GM10847 (cell line): Measurements from ENCODE around the gene ITPR3.

Experiments
- POLR2A ChIP-seq: IDR thresholded peaks from 2 replicates; pipeline ENCODE4 v1.6.1; 2011; ENCODE audit not compliant: insufficient read length; ENCODE audit errors: extremely low read depth

Gene ITPR3

DNA sequence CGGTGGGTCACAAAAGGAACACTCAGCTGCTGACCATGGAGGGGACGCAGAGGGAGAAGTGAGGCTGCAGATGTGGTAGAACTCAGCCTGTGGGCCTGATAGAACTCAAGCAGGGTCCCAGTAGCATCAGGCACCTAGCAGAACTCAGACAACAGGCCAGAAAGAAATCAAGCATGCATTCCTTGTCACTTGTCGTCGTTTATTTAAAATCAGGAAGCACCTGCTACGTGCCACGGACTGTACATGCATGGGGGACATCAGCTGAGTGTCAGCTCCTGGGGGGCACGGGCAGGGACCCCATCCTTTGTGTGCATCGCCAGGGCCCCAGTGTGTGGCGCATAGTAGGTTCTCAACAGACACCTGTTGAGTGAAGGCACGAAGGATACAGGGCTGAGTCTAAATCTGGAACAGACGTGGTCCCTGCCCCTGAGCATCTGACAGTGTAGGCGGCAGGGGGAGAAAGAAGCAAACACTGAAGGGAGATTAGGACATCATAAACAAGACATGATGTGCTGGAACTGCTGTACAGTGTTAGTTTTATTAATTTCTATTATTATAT is 57.9 kb downstream of the ITPR3 start:
- no peak for TF ChIP-seq POLR2A

DNA sequence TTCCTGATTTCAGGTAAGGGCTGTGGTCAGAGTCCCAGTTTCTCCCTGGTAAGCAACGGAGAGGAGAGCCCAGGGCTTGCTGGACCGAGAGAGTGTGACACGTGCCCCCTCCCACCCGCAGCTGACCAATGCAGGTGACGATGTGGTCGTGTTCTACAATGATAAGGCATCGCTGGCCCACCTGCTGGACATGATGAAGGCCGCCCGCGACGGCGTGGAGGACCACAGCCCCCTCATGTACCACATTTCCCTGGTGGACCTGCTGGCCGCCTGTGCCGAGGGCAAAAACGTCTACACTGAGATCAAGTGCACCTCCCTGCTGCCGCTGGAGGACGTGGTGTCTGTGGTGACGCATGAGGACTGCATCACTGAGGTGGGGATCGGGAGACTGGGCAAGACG is 58.6 kb downstream of the ITPR3 start:
- TF ChIP-seq POLR2A: no peak

DNA sequence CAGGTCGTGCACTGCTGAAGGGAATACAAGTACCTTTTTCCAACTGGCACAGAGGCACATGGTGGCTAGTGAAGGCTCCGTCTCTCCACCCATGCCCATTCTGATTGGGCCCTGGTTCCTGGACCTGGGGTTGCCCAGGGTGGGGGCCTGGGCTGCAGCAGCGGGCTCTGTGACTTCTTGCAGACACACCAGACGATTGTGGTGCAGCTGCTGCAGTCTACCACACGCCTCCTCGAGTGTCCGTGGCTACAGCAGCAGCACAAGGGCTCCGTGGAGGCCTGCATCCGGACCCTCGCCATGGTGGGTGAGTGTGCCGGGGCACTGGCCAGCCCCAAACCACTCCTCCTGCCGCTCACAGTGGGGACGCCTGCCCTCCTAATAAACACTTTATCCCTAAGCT is 61.2 kb downstream of the ITPR3 start:
- no peak for TF ChIP-seq POLR2A

DNA sequence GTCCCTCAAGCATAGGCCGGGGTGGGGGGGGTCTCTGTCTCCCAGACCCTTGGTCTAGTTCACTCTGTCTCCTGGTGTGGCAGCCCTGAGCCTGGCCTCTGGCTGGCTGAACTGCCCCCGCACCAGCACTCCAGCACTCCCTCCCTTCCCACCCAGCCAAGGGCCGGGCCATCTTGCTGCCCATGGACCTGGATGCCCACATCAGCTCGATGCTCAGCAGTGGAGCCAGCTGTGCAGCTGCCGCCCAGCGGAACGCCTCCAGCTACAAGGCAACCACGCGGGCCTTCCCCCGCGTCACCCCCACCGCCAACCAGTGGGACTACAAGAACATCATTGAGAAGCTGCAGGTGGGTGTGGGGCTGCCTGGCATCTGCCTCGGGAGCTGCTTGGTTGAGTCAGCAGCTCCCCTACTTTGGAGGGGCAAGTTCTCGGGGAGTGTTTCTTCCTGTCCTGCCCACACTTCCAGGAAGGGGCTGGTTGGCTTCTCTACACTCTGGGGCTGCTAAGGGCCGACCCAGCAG is 62.0 kb downstream of the ITPR3 start:
- no peak for TF ChIP-seq POLR2A

DNA sequence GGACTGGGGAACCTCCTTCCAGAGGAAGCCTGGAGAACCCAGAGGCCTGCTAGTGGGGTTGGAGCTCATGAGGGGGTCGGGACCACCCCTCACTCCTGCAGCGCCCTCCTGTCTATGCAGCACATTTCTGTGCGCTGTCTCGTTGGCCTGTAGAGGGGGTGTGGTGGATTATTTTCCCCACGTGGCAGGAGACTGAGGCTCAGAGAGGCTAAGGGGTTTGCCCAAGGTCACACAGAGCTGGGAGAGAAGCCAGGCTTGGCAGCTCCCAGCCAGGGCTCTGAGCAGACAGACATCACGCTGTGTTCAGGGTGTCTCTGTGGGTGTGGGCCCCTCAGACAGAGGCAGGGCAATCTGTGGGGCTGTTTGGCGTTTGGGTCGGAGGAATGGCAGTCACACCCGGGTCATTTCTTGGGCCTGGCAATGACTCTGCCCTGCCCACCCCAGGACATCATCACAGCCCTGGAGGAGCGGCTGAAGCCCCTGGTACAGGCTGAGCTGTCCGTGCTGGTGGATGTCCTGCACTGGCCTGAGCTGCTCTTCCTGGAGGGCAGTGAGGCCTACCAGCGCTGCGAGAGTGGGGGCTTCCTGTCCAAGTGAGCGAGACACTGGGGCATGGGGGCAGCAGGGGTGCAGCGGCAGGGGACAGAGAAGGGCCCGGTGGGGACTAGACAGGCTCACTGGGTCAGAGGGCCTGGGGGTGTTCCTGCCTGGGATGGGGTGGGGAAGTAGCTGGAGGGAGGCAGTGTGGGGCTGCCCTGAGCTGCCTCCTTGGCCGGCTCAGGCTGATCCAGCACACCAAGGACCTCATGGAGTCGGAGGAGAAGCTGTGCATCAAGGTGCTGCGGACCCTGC is 62.7 kb downstream of the ITPR3 start:
- TF ChIP-seq POLR2A: no peak

DNA sequence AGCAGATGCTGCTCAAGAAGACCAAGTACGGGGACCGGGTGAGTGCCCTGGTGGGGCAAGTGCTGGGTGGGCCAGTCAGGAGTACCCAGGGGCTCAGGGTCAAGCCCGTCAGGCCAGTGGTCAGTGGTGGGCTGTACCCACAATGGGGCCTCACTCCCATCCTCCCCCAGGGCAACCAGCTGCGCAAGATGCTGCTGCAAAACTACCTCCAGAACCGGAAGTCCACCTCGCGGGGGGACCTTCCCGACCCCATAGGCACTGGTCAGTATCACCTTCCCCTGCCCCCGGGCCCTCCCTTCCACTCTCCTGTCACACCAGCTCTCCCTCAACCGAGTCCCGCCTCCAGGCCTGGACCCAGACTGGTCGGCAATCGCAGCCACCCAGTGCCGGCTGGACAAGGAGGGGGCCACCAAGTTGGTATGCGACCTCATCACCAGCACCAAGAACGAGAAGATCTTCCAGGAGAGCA is 63.3 kb downstream of the ITPR3 start:
- no peak for TF ChIP-seq POLR2A

DNA sequence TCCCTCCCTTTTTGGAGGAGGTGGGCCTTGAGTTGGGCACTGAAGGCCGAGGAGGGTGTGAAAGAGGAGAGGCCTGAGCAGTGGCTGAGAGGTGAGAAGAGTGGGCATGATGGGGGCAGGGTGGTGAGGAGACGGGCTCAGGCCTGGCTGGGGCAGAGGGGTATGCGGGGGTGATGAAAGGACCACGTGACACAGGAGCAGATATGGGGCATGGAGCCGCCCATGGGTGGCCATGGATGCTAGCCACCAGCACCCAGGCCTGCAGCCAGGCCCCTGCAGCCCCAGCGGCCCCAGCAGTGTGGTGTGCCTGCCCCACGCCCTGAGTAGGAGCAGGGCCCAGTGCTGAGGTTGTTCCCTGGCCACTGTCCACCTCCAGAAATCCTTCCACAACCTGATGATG is 63.9 kb downstream of the ITPR3 start:
- no peak for TF ChIP-seq POLR2A

DNA sequence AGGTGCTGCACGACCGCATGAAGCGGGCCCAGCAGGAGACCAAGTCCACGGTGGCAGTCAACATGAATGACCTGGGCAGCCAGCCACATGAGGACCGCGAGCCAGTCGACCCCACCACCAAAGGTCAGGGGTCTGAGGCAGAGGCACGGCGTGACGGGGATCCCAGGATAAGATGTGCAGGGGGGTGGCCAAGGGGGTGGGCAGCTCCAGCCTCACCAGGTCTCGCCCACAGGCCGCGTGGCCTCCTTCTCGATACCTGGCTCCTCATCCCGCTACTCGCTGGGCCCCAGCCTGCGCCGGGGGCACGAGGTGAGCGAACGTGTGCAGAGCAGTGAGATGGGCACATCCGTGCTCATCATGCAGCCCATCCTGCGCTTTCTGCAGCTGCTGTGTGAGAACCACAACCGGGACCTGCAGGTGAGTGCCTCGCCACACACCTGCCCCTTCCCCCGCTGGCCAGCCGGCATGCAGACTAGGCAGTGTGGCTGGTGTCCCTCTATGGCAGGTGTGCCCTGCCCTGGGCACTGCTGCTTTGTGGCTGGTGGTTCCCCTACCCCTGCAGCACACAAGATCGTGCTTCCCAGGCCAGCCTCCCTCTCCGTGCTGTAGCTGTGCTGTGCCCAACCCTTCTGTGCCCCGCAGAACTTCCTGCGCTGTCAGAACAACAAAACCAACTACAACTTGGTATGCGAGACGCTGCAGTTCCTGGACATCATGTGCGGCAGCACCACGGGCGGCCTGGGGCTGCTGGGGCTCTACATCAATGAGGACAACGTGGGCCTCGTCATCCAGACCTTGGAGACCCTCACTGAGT is 64.5 kb downstream of the ITPR3 start:
- TF ChIP-seq POLR2A: no peak

DNA sequence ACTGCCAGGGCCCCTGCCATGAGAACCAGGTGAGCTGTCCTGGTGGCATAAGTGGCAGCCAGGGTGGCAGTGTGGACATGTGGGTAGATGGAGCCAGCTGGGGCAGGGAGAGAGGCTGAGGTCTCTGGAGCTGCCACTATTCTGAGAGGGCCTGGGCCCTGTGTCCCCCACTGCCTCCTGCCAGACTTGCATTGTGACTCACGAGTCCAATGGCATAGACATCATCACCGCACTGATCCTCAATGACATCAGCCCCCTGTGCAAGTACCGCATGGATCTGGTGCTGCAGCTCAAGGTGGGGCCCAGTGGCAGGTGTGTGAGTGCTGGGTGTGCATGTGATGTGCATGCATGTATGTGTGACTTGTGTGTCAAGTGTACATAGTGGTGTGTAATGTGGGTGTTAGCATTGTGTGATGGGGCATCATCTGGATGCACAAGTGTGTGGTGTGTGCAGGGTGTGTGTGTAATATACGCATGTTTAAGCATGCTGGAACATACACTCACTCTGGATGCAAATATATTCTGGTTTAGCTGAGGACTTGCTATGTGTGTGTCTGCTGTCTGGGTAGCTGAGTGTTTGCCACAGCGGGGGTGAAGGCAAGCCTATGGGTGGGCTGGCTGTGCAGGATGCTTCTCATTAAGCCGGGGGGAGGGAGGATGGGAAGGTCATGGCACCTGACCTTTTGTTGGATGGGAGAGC is 65.3 kb downstream of the ITPR3 start:
- TF ChIP-seq POLR2A: no peak

DNA sequence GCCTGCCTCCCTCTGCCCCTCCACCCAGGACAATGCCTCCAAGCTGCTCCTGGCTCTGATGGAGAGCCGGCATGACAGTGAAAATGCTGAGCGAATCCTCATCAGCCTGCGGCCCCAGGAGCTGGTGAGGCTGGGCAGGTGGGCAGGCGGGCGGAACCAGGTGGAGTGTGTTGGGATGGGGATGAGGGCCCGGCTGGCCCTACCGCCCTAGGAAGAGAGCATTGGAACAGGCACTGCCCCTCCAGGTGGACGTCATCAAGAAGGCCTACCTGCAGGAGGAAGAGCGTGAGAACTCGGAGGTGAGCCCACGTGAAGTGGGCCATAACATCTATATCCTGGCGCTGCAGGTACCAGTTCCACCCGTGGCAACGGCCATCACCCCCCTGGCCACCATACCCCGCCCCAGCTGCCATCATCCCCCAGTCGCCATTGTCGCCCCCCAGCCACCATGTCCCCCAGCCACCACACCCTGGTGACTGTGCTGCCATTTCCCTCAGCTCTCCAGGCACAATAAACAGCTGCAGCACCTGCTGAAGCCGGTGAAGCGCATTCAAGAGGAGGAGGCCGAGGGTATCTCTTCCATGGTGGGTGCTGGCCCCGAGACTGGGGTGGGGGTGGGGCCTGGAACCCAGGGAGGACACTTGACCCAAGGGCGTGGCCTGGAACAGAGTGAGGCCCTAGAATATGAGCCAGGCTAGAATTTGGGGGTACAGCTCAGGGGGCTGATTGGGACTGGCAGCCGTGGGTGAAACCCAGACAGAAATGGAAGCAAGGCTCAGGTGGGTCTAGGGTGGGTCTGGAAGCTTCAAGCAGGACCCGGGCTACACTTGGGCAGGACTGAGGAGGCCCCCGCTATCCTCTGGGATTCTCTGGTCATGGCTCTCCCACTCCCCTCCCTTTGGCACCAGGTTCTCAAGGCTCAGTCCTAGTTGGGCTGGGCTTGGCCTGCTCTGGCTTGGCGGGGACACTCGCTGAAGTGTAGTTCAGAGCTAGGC is 66.2 kb downstream of the ITPR3 start:
- no peak for TF ChIP-seq POLR2A

DNA sequence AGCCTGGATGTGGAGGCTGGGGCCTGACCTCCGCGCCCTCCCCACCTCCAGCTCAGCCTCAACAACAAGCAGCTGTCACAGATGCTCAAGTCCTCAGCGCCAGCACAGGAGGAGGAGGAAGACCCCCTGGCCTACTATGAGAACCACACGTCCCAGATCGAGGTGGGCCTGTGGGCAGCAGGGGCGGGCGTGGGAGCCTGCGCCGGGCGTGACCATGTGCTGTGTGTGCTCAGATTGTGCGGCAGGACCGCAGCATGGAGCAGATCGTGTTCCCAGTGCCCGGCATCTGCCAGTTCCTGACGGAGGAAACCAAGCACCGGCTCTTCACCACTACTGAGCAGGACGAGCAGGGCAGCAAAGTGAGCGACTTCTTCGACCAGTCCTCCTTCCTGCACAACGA is 66.9 kb downstream of the ITPR3 start:
- TF ChIP-seq POLR2A: no peak

DNA sequence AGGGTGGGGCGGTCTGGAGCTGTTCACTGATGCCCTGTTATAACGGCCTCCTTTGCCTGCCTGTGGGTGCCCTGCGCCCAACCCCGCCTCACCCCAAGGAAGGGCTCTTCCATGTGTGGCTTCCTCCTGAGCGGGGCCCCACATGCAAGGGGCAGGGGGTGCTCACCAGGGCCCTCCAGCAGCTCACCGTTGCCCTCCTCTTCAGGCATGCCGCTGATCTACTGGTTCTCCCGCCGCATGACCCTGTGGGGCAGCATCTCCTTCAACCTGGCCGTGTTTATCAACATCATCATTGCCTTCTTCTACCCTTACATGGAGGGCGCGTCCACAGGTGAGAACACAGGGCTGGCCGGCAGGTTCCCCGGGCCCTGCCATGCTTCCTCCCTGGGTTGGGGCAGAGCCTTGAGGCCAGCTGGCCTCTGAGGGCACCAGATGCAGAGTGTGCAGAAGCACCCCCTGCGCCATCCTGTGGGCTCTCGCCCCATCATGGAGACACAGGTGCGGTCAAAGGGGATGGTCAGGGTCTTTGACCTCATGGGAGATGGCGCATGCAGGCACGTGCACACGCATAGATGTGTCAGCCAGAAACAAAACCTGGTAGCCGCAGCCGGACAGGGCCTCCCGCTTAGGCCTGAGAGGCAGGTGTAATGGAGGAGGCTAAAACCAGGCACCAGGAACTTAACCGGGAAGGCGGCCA is 67.5 kb downstream of the ITPR3 start:
- TF ChIP-seq POLR2A: no peak

DNA sequence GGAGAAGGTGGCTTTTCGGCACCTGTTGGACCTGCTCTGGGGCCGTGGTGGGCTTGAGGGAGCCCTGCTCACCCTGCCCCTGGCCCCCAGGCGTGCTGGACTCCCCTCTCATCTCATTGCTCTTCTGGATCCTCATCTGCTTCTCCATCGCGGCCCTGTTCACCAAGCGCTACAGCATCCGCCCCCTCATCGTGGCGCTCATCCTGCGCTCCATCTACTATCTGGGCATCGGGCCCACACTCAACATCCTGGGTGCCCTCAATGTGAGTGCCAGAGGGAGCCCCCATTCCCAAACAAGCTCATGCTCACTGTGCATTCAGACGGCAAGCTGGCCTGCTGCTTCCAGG is 68.0 kb downstream of the ITPR3 start:
- TF ChIP-seq POLR2A: no peak
